MM.1S (cell line): Measurements from ENCODE around the gene CYP27A1.

ENCODE experiments used
- EZH2 ChIP-seq: fragments of 300-600 bp; sonication (generic); optimal IDR thresholded peaks from 2 replicates; pipeline ENCODE3; 2017; ENCODE audit warnings: low read depth, mild to moderate bottlenecking, antibody characterized with exemption, low read length, mixed read lengths
- EZH2phosphoT487 ChIP-seq: fragments of 300-600 bp; sonication (generic); IDR thresholded peaks from 2 replicates; pipeline ENCODE4 v1.6.1; 2018; ENCODE audit warnings: antibody characterized with exemption, low read length
- TF ChIP-seq, protein P1 (sequence below): fragments of 300-600 bp; sonication (generic); IDR thresholded peaks from 2 replicates; pipeline ENCODE4 v1.5.1; 2016; ENCODE audit warnings: antibody characterized with exemption, low read length, mixed read lengths

DNA sequence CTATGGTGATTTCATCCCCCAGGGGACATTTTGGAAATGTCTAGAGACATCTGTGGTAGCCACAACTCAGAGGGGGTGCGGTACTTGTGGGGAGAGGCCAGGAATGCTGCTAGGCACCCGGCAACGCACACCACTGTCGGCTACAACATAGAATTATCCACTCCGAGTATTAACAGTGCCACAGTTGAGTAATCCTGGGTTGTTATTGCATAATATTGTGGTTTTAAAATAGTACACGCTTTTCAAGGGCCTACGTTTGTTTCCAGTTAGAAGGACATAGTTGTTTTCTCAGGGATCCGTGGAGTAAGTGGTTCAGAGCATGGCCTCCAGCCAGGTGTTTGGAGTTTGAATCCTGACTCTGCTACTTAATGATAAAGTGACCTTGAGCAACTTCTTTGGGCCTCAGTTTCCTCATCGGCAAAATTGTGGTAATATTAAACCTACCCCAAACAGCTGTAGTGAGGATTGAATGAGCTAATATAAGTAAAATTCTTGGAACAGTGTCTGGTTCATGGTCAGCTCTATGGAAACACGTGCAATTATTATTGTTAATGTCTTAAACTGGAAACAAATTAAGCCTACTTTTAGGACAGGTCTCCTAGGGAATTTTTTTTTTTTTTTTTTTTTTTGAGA, 24.5 kb downstream of the CYP27A1 start:
- TF ChIP-seq EZH2 (no peak), EZH2phosphoT487 (no peak)
- TF ChIP-seq, protein P1, sequence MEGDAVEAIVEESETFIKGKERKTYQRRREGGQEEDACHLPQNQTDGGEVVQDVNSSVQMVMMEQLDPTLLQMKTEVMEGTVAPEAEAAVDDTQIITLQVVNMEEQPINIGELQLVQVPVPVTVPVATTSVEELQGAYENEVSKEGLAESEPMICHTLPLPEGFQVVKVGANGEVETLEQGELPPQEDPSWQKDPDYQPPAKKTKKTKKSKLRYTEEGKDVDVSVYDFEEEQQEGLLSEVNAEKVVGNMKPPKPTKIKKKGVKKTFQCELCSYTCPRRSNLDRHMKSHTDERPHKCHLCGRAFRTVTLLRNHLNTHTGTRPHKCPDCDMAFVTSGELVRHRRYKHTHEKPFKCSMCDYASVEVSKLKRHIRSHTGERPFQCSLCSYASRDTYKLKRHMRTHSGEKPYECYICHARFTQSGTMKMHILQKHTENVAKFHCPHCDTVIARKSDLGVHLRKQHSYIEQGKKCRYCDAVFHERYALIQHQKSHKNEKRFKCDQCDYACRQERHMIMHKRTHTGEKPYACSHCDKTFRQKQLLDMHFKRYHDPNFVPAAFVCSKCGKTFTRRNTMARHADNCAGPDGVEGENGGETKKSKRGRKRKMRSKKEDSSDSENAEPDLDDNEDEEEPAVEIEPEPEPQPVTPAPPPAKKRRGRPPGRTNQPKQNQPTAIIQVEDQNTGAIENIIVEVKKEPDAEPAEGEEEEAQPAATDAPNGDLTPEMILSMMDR: no peak
